ENCODE measurements around the gene MCFD2.

Gene MCFD2

DNA sequence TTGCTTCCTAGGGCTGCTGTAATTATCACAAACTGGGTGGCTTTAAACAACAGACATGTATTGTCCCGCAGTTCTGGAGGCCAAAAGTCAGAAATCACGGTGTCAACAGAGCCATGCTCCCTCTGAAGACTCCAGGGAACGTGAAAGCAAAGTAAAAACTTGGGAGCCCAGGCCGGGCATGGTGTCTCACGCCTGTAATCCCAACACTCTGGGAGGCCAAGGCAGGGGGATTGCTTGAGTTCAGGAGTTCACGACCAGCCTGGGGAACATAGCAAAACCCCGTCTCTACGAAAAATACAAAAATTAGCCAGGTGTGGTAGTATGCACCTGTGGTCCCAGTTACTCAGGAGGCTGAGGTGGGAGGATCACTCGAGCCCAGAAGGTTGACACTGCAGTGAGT is 63.5 kb downstream of the MCFD2 start:
- no peak for DNase-seq (ENCODE audit: low read depth)
- TF ChIP-seq MYC (IDR thresholded peaks at IDR 0.05; ENCODE audit: low read depth, low read length) (no peak), POLR2A (IDR thresholded peaks at IDR 0.05; ENCODE audit: extremely low read depth, insufficient read length) (no peak), MAX (IDR thresholded peaks at IDR 0.05; ENCODE audit: low read depth, low read length) (no peak), CTCF (IDR thresholded peaks at IDR 0.05; ENCODE audit: low read depth, low read length) (no peak)
- no peak overlapping the region for H3K4me3 ChIP-seq (ENCODE audit: low read depth, low read length)

Measured in NB4 (cell line).